GM20431 (cell line): ENCODE measurements around the gene PPP2R5A.

Source experiments
- in situ Hi-C: fragments of 300-500 bp; cut with MseI, MboI; formaldehyde crosslinking; loops from one replicate; pipeline ENCODE4 v1.15.0; 2020; ENCODE audit warnings: low sequenced_read_pairs; ENCODE audit not compliant: unreplicated experiment

PPP2R5A gene

GRCh38 chr1:212341090-212341489, 55.9 kb downstream of the PPP2R5A start:
- in situ Hi-C loops = no loop called here

GRCh38 chr1:212344905-212345304, 59.7 kb downstream of the PPP2R5A start:
- in situ Hi-C loops = no loop called here

GRCh38 chr1:212346601-212347000, 61.4 kb downstream of the PPP2R5A start:
- in situ Hi-C loops = no loop called here

- in situ Hi-C loops = loop anchor here (25.0 kb wide), 1 partner anchor 289 kb away; no protein-coding TSS in a partner anchor
These were observed 66.6 kb downstream of the PPP2R5A start for GRCh38 chr1:212351588-212352362.

GRCh38 chr1:212353181-212353580, 68.0 kb downstream of the PPP2R5A start:
- in situ Hi-C loops = loop anchor here (25.0 kb wide), 1 partner anchor 291 kb away; no protein-coding TSS in a partner anchor

- in situ Hi-C loops = loop anchor here (25.0 kb wide), 1 partner anchor 292 kb away; no protein-coding TSS in a partner anchor
These were observed 69.3 kb downstream of the PPP2R5A start for GRCh38 chr1:212354464-212354863.

GRCh38 chr1:212355230-212355969, 70.2 kb downstream of the PPP2R5A start:
- in situ Hi-C loops = loop anchor here (25.0 kb wide), 1 partner anchor 293 kb away; no protein-coding TSS in a partner anchor

- in situ Hi-C loops = loop anchor here (25.0 kb wide), 1 partner anchor 298 kb away; no protein-coding TSS in a partner anchor
These were observed 74.7 kb downstream of the PPP2R5A start for GRCh38 chr1:212359794-212360479.

- in situ Hi-C loops = loop anchor here (25.0 kb wide), 1 partner anchor 303 kb away; no protein-coding TSS in a partner anchor
These were observed 79.8 kb downstream of the PPP2R5A start for GRCh38 chr1:212364985-212365384.

- in situ Hi-C loops = loop anchor here (25.0 kb wide), 1 partner anchor 305 kb away; no protein-coding TSS in a partner anchor
These were observed 81.7 kb downstream of the PPP2R5A start for GRCh38 chr1:212366901-212367300.

GRCh38 chr1:212367474-212368072, 82.4 kb downstream of the PPP2R5A start:
- in situ Hi-C loops = loop anchor here (25.0 kb wide), 1 partner anchor 305 kb away; no protein-coding TSS in a partner anchor

GRCh38 chr1:212368073-212368484, 82.9 kb downstream of the PPP2R5A start:
- in situ Hi-C loops = loop anchor here (25.0 kb wide), 1 partner anchor 306 kb away; no protein-coding TSS in a partner anchor

- in situ Hi-C loops = no loop called here
These were observed 90.8 kb downstream of the PPP2R5A start for GRCh38 chr1:212375986-212376385.

- in situ Hi-C loops = no loop called here
These were observed 92.4 kb downstream of the PPP2R5A start for GRCh38 chr1:212377644-212378043.

GRCh38 chr1:212379366-212379765, 94.2 kb downstream of the PPP2R5A start:
- in situ Hi-C loops = no loop called here

GRCh38 chr1:212381397-212382035, 96.3 kb downstream of the PPP2R5A start:
- in situ Hi-C loops = no loop called here

GRCh38 chr1:212386029-212386428, 100.8 kb downstream of the PPP2R5A start:
- in situ Hi-C loops = no loop called here

GRCh38 chr1:212388985-212389716, 103.9 kb downstream of the PPP2R5A start:
- in situ Hi-C loops = no loop called here
